GM21447 (cell line): Measurements from ENCODE around the gene SPNS2.
"Not testable (repeated sequence)": the region's sequence is repeated elsewhere in the genome, so short reads cannot be mapped to it uniquely, and the experiment has no call there.

Experiments used
- ATAC-seq: cut with Tn5 transposase; IDR thresholded peaks from one replicate; pipeline ENCODE4 v1.9.1; 2021; ENCODE audit not compliant: unreplicated experiment

Gene SPNS2

GRCh38 chr17:4562015-4562969 lies 63.6 kb downstream of the SPNS2 start:
- no peak for ATAC-seq

GRCh38 chr17:4565209-4566141 lies 66.8 kb downstream of the SPNS2 start:
- ATAC-seq: no peak

DNA sequence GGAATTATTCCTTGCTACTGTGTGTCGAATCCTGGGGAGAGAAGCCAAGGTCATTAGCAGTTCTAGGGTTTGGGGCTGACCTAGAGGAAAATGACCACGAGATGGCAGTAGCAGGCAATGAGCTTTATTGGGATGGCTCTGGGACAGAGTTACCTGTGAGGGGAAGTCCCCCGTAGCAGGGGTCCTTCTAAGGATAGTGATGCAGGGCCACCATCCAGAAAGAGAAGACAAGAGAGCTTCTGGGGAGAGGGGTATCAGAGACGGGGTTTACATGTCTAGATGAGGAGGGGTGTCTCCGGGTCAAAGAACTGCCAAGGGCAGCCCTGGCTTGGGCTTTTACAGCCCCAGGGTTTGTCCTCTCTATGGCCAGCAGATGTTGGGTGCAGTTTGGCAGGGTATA lies 68.1 kb downstream of the SPNS2 start:
- no peak for ATAC-seq

DNA sequence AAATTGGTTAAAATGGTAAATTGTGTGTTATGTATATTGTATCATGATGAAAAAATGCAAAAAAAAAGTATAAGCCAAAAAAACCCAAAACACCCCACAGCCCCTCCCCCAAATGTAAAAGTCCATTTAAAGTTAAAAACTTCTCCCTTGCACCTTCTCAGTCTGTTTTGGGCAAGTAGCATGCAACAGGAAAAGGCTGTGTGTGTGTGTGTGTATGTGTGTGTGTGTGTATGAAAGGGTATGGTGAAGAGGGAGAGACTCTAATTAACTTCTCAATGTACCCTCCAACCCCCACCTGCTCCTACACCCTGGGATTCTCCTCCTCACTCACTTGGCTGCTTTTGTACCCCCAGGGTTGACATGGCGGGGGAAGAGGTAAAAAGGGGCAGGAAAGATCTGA lies 70.9 kb downstream of the SPNS2 start:
- ATAC-seq: no peak

- no peak for ATAC-seq
Observed at GRCh38 chr17:4572131-4572530, 73.5 kb downstream of the SPNS2 start.

GRCh38 chr17:4573115-4573514 lies 74.4 kb downstream of the SPNS2 start:
- ATAC-seq: no peak

- ATAC-seq: no peak
Observed at GRCh38 chr17:4573669-4574068, 75.0 kb downstream of the SPNS2 start.

GRCh38 chr17:4574448-4575045 lies 75.9 kb downstream of the SPNS2 start:
- no peak for ATAC-seq

- no peak for ATAC-seq
Observed at GRCh38 chr17:4576161-4576558, 77.5 kb downstream of the SPNS2 start.

DNA sequence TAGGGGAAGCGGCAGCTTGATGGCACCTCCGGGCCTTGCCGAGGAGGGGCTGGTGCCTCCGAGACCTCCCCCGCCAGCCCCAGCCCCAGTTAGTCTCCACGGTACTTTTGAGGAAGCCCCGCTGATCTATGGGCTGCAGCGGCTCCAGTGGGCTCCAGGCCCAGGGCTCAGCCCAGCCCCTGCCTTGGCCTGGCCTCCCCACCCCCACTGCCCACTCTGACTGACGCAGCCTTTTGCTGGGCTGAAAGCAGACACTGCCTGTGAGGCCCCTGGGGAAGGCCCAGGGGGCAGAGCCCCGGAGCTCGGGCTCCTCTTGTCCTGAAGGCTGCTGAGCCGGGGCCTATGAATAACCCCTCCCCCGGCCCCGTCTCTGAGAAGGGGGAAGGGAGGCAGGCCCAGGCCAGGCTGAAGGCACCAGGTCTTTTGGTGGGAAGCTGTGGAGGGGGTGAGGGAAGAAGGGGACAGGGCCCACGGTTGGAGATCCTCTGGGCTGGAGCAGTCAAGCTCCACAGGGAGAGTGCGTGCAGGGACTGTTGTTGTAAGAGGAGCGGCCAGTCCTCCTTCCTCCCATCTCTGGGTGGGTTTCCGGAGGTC lies 78.1 kb downstream of the SPNS2 start:
- ATAC-seq: no peak

DNA sequence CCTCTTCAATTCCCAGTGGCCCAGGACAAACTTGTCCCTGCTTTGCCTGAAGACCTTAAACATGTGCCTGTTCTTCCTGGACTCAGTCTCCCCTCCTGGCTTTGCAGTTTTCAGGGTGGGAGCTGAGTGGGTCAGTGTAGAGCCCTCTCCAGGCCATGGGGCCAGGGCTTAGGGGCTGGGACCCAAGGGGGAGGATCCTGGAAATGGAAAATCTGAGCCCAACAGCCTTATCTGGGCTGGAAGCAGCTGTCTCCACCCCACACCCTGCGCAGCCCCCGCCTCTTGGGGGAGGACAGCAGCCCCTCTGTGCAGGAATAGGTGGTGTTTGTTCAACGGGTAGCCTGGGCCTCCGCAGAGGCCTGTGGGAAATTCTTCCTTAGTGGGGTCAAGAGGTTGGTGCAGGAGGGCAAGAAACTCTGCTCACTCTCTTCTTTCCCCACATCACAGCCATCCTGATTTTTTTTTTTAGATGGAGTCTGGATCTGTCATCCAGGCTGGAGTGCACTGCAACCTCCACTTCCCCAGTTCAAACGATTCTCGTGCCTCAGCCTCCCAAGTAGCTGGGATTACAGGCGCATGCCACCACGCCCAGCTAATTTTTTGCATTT lies 78.8 kb downstream of the SPNS2 start:
- ATAC-seq: no peak

DNA sequence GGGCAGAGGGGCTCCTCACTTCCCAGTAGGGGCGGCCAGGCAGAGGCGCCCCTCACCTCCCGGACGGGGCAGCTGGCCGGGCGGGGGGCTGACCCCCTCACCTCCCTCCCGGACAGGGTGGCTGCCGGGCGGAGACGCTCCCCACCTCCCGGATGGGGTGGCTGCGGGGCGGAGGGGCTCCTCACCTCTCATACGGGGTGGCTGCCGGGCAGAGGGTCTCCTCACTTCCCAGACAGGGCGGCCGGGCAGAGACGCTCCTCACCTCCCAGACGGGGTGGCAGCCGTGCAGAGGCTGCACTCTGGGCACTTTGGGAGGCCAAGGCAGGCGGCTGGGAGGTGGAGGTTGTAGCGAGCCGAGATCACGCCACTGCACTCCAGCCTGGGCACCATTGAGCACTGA lies 79.7 kb downstream of the SPNS2 start:
- ATAC-seq: not testable (repeated sequence)

GRCh38 chr17:4579678-4580077 lies 81.0 kb downstream of the SPNS2 start:
- ATAC-seq: no peak

DNA sequence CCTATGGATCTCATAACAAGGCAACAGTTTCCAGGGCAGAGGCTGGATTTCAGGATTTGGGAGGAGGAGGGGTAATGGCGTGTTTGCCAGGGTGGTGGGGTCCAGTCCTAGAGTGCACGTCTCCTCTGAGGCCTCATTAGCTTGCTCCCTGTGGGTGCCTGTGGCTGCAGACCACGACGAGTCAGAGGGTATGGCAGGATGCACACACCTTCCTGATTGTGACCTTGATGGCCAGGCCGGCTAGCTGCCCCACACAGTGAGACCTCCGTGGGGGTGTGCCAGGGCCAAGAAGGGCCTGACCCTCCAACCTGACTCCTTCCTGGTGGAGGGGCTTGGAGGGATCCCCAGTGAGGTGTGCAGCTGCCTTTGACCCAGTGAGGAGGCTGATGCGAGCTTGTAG lies 81.6 kb downstream of the SPNS2 start:
- no peak for ATAC-seq

DNA sequence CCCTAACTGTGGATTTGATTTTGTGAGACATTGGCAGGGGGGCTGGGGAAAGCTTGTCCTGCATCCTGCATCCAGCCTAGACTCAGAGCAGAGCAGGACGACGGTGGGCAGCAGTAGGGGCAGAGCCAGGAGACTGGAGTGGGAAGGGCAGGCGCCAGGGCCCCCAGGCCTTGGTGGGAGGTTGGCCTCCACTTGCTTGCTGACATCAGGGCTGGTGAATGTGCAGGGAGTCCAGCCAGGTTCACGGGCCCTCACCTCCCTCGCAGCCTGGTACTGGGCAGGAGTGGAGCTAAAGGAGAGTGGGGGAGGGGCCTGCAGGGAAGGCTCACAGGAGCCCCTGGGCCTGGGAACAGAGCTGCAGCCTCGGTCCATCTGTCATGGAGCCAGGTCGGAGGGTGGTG lies 83.4 kb downstream of the SPNS2 start:
- ATAC-seq: no peak

DNA sequence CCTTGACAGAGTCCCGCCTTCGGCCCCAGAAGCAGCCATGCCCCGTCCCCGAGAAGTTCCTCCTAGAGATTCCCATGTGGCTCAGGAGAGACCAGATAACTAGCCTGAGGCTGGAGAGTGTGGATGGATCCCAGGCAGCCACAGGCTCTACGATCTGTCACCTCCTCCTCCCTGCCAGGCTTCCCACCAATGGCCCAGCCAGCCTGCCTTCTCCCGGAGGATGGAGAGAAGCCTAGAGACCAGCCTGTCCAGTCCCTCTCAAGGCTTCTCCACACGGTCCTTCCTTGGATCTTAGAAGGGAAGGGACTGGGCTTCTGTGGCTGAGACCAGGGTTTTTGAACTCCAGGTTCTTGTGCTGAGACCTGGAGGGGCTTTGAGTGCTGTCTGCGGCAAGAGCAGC lies 84.0 kb downstream of the SPNS2 start:
- ATAC-seq: no peak

DNA sequence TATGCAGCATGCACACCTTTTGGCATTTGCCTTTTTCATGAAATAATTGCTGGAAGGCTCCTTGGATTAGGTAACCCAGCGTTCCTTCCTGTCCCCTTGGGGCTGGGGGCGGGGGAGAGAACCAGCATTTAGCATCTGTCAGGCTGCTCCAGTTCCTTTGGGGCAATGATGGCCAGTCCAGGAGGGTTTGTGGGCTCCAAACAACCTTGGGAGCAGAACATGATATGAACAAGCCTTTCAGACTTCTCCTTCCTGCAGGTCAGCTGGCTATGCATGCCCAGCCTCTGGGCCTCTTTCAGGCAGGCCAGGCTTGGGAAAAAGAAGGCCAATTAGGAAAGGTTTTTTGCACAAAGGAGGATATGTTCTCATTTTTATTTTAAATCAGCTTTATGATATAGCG lies 84.5 kb downstream of the SPNS2 start:
- ATAC-seq: no peak

GRCh38 chr17:4583782-4584100 lies 85.1 kb downstream of the SPNS2 start:
- ATAC-seq: no peak

DNA sequence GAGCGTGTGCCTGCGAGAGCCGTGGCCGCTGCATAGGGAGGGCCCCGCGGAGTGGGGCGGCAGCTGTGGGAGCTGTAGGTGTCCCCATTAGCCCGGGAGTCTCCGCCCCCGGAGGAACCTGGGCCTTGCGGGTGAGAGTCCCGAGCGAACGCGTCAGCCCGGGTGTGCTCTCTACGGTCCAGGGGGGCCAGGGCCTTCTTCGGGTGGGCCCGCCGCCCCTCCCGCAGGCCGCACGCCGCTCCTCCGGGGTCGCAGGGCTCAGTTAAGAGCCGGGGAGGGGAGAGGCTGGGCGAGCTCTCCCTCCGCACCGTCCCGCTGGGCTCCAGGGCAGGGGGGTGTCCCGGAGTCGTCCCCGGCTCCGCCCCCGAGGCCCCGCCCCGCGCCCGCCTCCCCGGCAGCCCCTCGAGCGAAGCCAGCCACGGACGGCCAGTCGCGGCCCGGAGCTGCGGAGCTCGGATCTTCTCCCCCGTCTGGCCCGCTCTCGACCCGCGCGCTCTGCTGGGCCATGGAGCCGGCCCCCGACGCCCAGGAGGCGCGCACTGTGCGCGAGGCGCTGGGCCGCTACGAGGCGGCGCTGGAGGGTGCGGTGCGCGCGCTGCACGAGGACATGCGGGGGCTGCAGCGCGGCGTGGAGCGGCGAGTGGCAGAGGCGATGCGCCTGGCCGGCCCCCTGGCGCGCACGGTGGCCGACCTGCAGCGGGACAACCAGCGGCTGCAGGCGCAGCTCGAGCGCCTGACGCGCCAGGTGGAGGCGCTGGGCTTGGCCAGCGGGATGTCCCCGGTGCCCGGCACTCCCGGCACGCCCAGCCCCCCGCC lies 85.6 kb downstream of the SPNS2 start, which contains the start of gene SMTNL2:
SMTNL2 (plus strand) TSS at position 429 of the 816 bp plus-strand sequence; CDS start at position 506, 77 bp downstream.
- no peak for ATAC-seq
